Uterus (tissue), 4 donors: ENCODE results near the gene TIPRL. TPM values are rescaled to one million over a fixed set of nuclear protein-coding genes. Genes with fewer than 3 reads are reported as not detected.

Source experiments
- DNase-seq, 2 donors: peaks; one replicate each; pipeline ENCODE4 v3.0.0-alpha.2; 2019 to 2020
- H3K27ac ChIP-seq, 2 donors: fragments of 200-600 bp; sonication (generic); 1 replicate in 1 of 2; 2 replicates in 1 of 2; pipeline ENCODE4 v1.5.1; 2016 to 2018
- H3K27me3 ChIP-seq, 2 donors: fragments of 200-600 bp; sonication (generic); one replicate each; pipeline ENCODE4 v1.5.1; 2018 to 2019; ENCODE audit warnings: control low read depth in 1 of 2
- H3K36me3 ChIP-seq, 2 donors: fragments of 200-600 bp; sonication (generic); one replicate each; pipeline ENCODE4 v1.5.1; 2019; ENCODE audit warnings: control low read depth in 1 of 2
- H3K4me1 ChIP-seq, 2 donors: fragments of 200-600 bp; sonication (generic); one replicate each; pipeline ENCODE4 v1.5.1; 2018 to 2019; ENCODE audit warnings: control low read depth in 1 of 2
- H3K4me3 ChIP-seq, 2 donors: fragments of 200-600 bp; sonication (generic); 1 replicate in 1 of 2; 2 replicates in 1 of 2; pipeline ENCODE4 v1.5.1; 2018 to 2019; ENCODE audit warnings: mild to moderate bottlenecking in 1 of 2
- H3K9me3 ChIP-seq, 2 donors: fragments of 200-600 bp; sonication (generic); one replicate each; pipeline ENCODE4 v1.5.1; 2019; ENCODE audit warnings: control low read depth in 1 of 2
- CTCF ChIP-seq, 4 experiments: fragments of 200-600 bp in 2 of 4; fragments of 450-650 bp in 2 of 4; sonication (generic) in 2 of 4; IDR thresholded peaks; one replicate each; pipeline ENCODE4 v1.5.1; 2016 to 2019; ENCODE audit warnings: antibody characterized with exemption in 4 of 4, mild to moderate bottlenecking in 2 of 4, moderate library complexity in 1 of 4
- POLR2A ChIP-seq, 2 donors: fragments of 450-650 bp; IDR thresholded peaks; one replicate each; pipeline ENCODE4 v1.6.1; 2016; ENCODE audit warnings: antibody characterized with exemption in 2 of 2, mild to moderate bottlenecking in 1 of 2, moderate library complexity in 1 of 2
- intact Hi-C: fragments of 100-400 bp; cut with DNase I; formaldehyde crosslinking; loops from one replicate; pipeline ENCODE4 v1.15.1; 2023; ENCODE audit warnings: low total_unique reads
- total RNA-seq, 4 donors: library from RNA; depleted of rRNA in 3 of 4; stranded (reverse); fragments of >200 nt in 3 of 4; gene quantifications; one replicate each; pipeline versions ENCODE4 v1.1.0 to v1.2.4, GENCODE V29; 2014 to 2023
- donor health status: DM: yes; HTN: yes; CAD: no.

Gene TIPRL
- total RNA-seq, 4 donors from 2014 or later = 9.5 to 59.2 (median 28.3) TPM

- intact Hi-C loops = no loop called here
- peak within 1 kb of the TSS; percentile 91 to 94 for H3K4me3 ChIP-seq
- H3K27ac ChIP-seq = peak within 1 kb of the TSS; percentile 92 to 95
- peak; percentile 74 to 80 for DNase-seq
- H3K27me3 ChIP-seq = no peaks in the 10 kb centered on the region
- no peaks in the 10 kb centered on the region for H3K36me3 ChIP-seq
- H3K9me3 ChIP-seq = no peaks in the 10 kb centered on the region
- TF ChIP-seq CTCF (IDR thresholded peaks at IDR 0.05) (peak in 1 of 4 experiments; percentile 18), POLR2A (IDR thresholded peaks at IDR 0.05) (peak; percentile 79 to 90)
- peaks cover 10 to 13% of the 10 kb centered on the region in 2 donors for H3K4me1 ChIP-seq
Observed at GRCh38 chr1:168225476-168226190, 46.9 kb downstream of the TIPRL start, which contains the start of gene SFT2D2. SFT2D2 (plus strand) TSS chr1:168226004; CDS start chr1:168226080, 76 bp downstream.

- Histone ChIP-seq H3K27me3 (no peaks in the 10 kb centered on the region), H3K4me3 (peak overlapping the region; percentile 91 to 94), H3K9me3 (no peaks in the 10 kb centered on the region), H3K4me1 (peaks cover 10 to 13% of the 10 kb centered on the region in 2 donors), H3K27ac (peak overlapping the region; percentile 92 to 95), H3K36me3 (no peaks in the 10 kb centered on the region)
- TF ChIP-seq POLR2A (IDR thresholded peaks at IDR 0.05) (no peak), CTCF (IDR thresholded peaks at IDR 0.05) (no peak)
- no peak for DNase-seq
- intact Hi-C loops = no loop called here
Observed at GRCh38 chr1:168227620-168228019, 48.9 kb downstream of the TIPRL start.

- no peak for DNase-seq
- Histone ChIP-seq H3K9me3 (no peaks in the 10 kb centered on the region), H3K27ac (peak overlapping the region; percentile 92 to 95), H3K27me3 (no peaks in the 10 kb centered on the region), H3K36me3 (no peaks in the 10 kb centered on the region), H3K4me1 (peaks cover 10 to 13% of the 10 kb centered on the region in 2 donors), H3K4me3 (no peak overlapping the region)
- TF ChIP-seq POLR2A (IDR thresholded peaks at IDR 0.05) = no peak
- no peak for TF ChIP-seq CTCF (IDR thresholded peaks at IDR 0.05)
- intact Hi-C loops = no loop called here
Observed at GRCh38 chr1:168229893-168230292, 51.1 kb downstream of the TIPRL start.

- Histone ChIP-seq H3K27me3 (no peaks in the 10 kb centered on the region), H3K4me3 (no peak overlapping the region), H3K9me3 (no peaks in the 10 kb centered on the region), H3K4me1 (peaks cover 10 to 17% of the 10 kb centered on the region in 2 donors), H3K27ac (peak overlapping the region; percentile 92 to 95), H3K36me3 (no peaks in the 10 kb centered on the region)
- DNase-seq = no peak
- intact Hi-C loops = no loop called here
- no peak for TF ChIP-seq POLR2A (IDR thresholded peaks at IDR 0.05)
- no peak for TF ChIP-seq CTCF (IDR thresholded peaks at IDR 0.05)
Observed at GRCh38 chr1:168230709-168231108, 51.9 kb downstream of the TIPRL start.

GRCh38 chr1:168234846-168235547 lies 56.2 kb downstream of the TIPRL start:
- DNase-seq = no peak

More at GRCh38 chr1:168234846-168235547, 56.2 kb downstream of the TIPRL start:
- no peaks in the 10 kb centered on the region for H3K27me3 ChIP-seq
- H3K36me3 ChIP-seq = no peaks in the 10 kb centered on the region
- peaks cover under 1 to 11% of the 10 kb centered on the region in 2 donors for H3K4me1 ChIP-seq
- peak; percentile 33 to 46 (median 40) for TF ChIP-seq CTCF (IDR thresholded peaks at IDR 0.05)
- TF ChIP-seq POLR2A (IDR thresholded peaks at IDR 0.05) = no peak
- H3K27ac ChIP-seq = peak overlapping the region; percentile 57 to 71
- intact Hi-C loops = no loop called here
- H3K9me3 ChIP-seq = no peaks in the 10 kb centered on the region
- no peak overlapping the region for H3K4me3 ChIP-seq
